WTC11 (cell line): Measurements from ENCODE around the gene WDR45. TPM values are rescaled to one million over a fixed set of nuclear protein-coding genes. Genes with fewer than 3 reads are reported as not detected.
"Not testable (repeated sequence)": the region's sequence is repeated elsewhere in the genome, so short reads cannot be mapped to it uniquely, and the experiment has no call there.

Experiments used
- ATAC-seq: fragments of 200-7000 bp; cut with Tn5 transposase; 2 replicates; pipeline ENCODE4 v1.10.0; 2021; ENCODE audit warnings: mild to moderate bottlenecking, moderate library complexity
- Bru-seq: library from RNA; stranded (reverse); fragments of 400-500 nt; gene quantifications from one replicate; lab custom pipeline; 2021; lab: Mats Ljungman, UMichigan
- CTCF ChIA-PET: fragments of 300-600 bp; sonication (Branson Sonifier 250); formaldehyde crosslinking; loops from one replicate; lab custom pipeline; 2021; ENCODE audit warnings: antibody characterized with exemption; lab: Charles Lee
- POLR2A ChIA-PET: fragments of 350-600 bp; sonication (Branson Sonifier 250); formaldehyde crosslinking; loops from one replicate; lab custom pipeline; 2021; ENCODE audit warnings: antibody characterized with exemption; lab: Charles Lee
- DNase-seq: peaks from one replicate; pipeline ENCODE4 v3.0.0; 2021; ENCODE audit warnings: low spot score
- H3K27ac Mint-ChIP-seq: 2 replicates; pipeline ENCODE4 v1.8.0; 2021; ENCODE audit warnings: mixed read lengths
- H3K27me3 Mint-ChIP-seq: 2 replicates; pipeline ENCODE4 v1.8.0; 2021; ENCODE audit warnings: low read depth, mild to moderate bottlenecking, moderate library complexity, mixed read lengths
- H3K36me3 Mint-ChIP-seq: 2 replicates; pipeline ENCODE4 v1.8.0; 2021; ENCODE audit warnings: mixed read lengths
- H3K4me1 Mint-ChIP-seq: 2 replicates; pipeline ENCODE4 v1.8.0; 2022; ENCODE audit warnings: mixed read lengths
- H3K4me3 Mint-ChIP-seq: 2 replicates; pipeline ENCODE4 v1.8.0; 2021; ENCODE audit warnings: mild to moderate bottlenecking, moderate library complexity, mixed read lengths
- H3K9me3 Mint-ChIP-seq: 2 replicates; pipeline ENCODE4 v1.8.0; 2021; ENCODE audit warnings: mixed read lengths
- ESRRA ChIP-seq: sonication (generic); formaldehyde crosslinking; IDR thresholded peaks from 2 replicates; pipeline ENCODE4 v1.8.1; 2022; ENCODE audit warnings: mild to moderate bottlenecking, missing genetic modification reagents, borderline replicate concordance
- FOXK1 ChIP-seq: sonication (generic); formaldehyde crosslinking; IDR thresholded peaks from 2 replicates; pipeline ENCODE4 v1.8.0; 2022; ENCODE audit warnings: mild to moderate bottlenecking, moderate library complexity, missing genetic modification reagents
- FOXP1 ChIP-seq: sonication (generic); formaldehyde crosslinking; IDR thresholded peaks from 2 replicates; pipeline ENCODE4 v1.8.0; 2022; ENCODE audit warnings: missing genetic modification reagents, mild to moderate bottlenecking, moderate library complexity, borderline replicate concordance
- GABPB1 ChIP-seq: sonication (generic); formaldehyde crosslinking; IDR thresholded peaks from 2 replicates; pipeline ENCODE4 v1.8.1; 2023; ENCODE audit warnings: mild to moderate bottlenecking, missing genetic modification reagents
- NFATC4 ChIP-seq: fragments of 250-450 bp; sonication (Bioruptor Pico); IDR thresholded peaks from 2 replicates; pipeline ENCODE4 v1.9.0; 2021; ENCODE audit warnings: mild to moderate bottlenecking
- NFE2L1 ChIP-seq: sonication (generic); formaldehyde crosslinking; IDR thresholded peaks from 2 replicates; pipeline ENCODE4 v1.8.1; 2023; ENCODE audit warnings: missing genetic modification reagents
- SP1 ChIP-seq: sonication (generic); formaldehyde crosslinking; conservative IDR thresholded peaks from 2 replicates; pipeline ENCODE4 v1.8.1; 2022; ENCODE audit warnings: missing genetic modification reagents
- ZNF219 ChIP-seq: sonication (generic); formaldehyde crosslinking; IDR thresholded peaks from 2 replicates; pipeline ENCODE4 v1.8.0; 2023; ENCODE audit warnings: missing genetic modification reagents, mild to moderate bottlenecking, borderline replicate concordance
- ZNF263 ChIP-seq: sonication (generic); formaldehyde crosslinking; IDR thresholded peaks from 2 replicates; pipeline ENCODE4 v1.8.1; 2022; ENCODE audit warnings: low read depth, mild to moderate bottlenecking, moderate library complexity, missing genetic modification reagents
- ZNF396 ChIP-seq: fragments of 250-450 bp; sonication (Bioruptor Pico); IDR thresholded peaks from 2 replicates; pipeline ENCODE4 v1.8.0; 2021; ENCODE audit warnings: mild to moderate bottlenecking, moderate library complexity, borderline replicate concordance
- ZNF671 ChIP-seq: fragments of 250-450 bp; sonication (Bioruptor Pico); IDR thresholded peaks from 2 replicates; pipeline ENCODE4 v1.8.0; 2021; ENCODE audit warnings: mild to moderate bottlenecking
- long read RNA-seq, 3 experiments: library from RNA in 1 of 3; library from capped mRNA in 1 of 3; library from polyadenylated mRNA in 1 of 3; unstranded in 2 of 3; stranded (forward) in 1 of 3; transcript quantifications; one replicate each; pipeline ENCODE4 v2.0.0, GENCODE V29; 2021
- total RNA-seq: library from RNA; stranded (reverse); gene quantifications from 3 replicates; pipeline ENCODE4 v1.2.3, GENCODE V29; 2021
- TF ChIP-seq, protein P1 (sequence below): sonication (generic); formaldehyde crosslinking; IDR thresholded peaks from 2 replicates; pipeline ENCODE4 v1.8.0; 2022; ENCODE audit warnings: mild to moderate bottlenecking, missing genetic modification reagents
- TF ChIP-seq, protein P2 (sequence below): fragments of 250-450 bp; sonication (Bioruptor Pico); IDR thresholded peaks from 2 replicates; pipeline ENCODE4 v1.8.0; 2021; ENCODE audit warnings: mild to moderate bottlenecking
- TF ChIP-seq, protein P3 (sequence below): sonication (generic); formaldehyde crosslinking; IDR thresholded peaks from 2 replicates; pipeline ENCODE4 v1.8.0; 2023; ENCODE audit warnings: mild to moderate bottlenecking, missing genetic modification reagents

The WDR45 gene
- total RNA-seq: 20.0 to 23.9 TPM (median 21.4 TPM) in 3 replicates
- Bru-seq, nascent RNA: percentile 45 among the genes with signal in this experiment
- long read RNA-seq, experiment 1, transcript WDR45-207 (11 exons, 1,639 nt): major isoform, 25 of 58 reads
- long read RNA-seq, experiment 1, transcript WDR45-224 (10 exons, 1,301 nt): minor isoform, 8 of 58 reads
- long read RNA-seq, experiment 1, partial matches to known transcripts: 0 of 58 reads
- long read RNA-seq, experiment 1, other reads (novel, unspliced or antisense): 21 of 58 reads
- long read RNA-seq, experiment 2, partial matches to known transcripts: 6 of 22 reads
- long read RNA-seq, experiment 2, other reads (novel, unspliced or antisense): 7 of 22 reads
- long read RNA-seq, experiment 3, transcript WDR45-224 (10 exons, 1,301 nt): minor isoform, 13 of 78 reads
- long read RNA-seq, experiment 3, transcript WDR45-207 (11 exons, 1,639 nt): major isoform, 39 of 78 reads
- long read RNA-seq, experiment 3, transcript WDR45-206 (11 exons, 1,381 nt): minor isoform, 7 of 78 reads
- long read RNA-seq, experiment 3, partial matches to known transcripts: 2 of 78 reads
- long read RNA-seq, experiment 3, other reads (novel, unspliced or antisense): 16 of 78 reads

DNA sequence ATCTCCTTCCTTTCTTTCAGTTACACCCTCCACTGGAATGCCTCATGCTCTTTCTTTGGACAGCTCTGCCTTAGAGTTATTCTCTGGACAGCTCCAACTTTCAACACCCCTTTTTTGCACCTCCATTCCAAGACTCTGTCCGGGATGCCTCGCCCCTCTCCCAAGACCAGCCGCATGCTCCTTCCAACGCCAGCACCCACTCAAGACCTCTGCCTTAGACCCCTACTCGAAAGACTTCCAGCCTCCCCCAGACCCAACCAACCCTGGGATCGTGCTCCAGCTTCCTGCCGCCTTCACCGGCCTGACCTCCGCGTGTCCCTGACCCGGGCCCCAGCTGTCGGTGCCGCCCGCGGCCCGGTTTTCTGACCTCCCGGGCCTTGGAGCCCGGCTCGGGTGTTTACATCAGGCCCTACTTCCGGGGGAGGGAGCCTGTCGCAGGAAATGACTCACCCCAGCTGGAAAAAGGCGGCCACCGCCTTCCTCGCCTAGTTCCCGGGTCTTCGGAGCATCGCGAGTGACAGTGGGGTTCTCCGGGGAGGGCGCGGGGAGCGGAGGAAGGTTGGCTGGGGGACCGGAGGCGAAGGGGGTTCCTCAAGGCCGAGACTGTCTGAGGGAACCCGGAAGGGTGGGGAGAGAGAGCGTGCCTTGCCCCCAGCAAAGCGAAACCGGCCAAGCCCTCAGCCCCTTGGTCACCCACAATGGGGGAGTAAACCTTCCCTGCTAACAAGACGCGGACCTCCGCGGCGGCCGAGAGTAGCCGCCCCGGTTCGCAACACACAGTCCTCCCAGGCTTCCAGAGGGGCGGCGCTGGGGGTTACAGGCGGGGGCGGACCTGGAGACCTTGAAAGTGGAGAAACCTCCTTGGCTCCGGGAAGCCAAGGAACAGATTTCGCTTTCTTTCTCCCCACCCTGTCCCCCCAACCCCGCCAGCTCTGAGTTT is at the start of gene WDR45:
WDR45 (minus strand) TSS at position 399 of the 940 bp plus-strand sequence. CDS start 1,792 bp downstream, outside the sequence.
- peaks cover 4% of the 10 kb centered on the region for H3K4me1 Mint-ChIP-seq
- no peaks in the 10 kb centered on the region for H3K36me3 Mint-ChIP-seq
- ChIA-PET CTCF (interaction anchor here (0.7 to 1.1 kb wide), 2 partner anchors 21 to 25 kb away, joined by 4 to 5 read pairs; no protein-coding TSS in a partner anchor), POLR2A (interaction anchor here (0.6 to 1.0 kb wide), 3 partner anchors 38 to 518 kb away, joined by 3 read pairs; no protein-coding TSS in a partner anchor)
- H3K27ac Mint-ChIP-seq: peak within 1 kb of the TSS; percentile 95
- DNase-seq (peak; percentile 44), ATAC-seq (peak; percentile 79)
- no peaks in the 10 kb centered on the region for H3K9me3 Mint-ChIP-seq
- H3K4me3 Mint-ChIP-seq: peak within 1 kb of the TSS; percentile 93
- peak; percentile 98 for TF ChIP-seq FOXK1
- TF ChIP-seq NFE2L1 (CRISPR knock-in tag): no peak
- no peak for TF ChIP-seq ZNF263 (CRISPR knock-in tag)
- no peak for TF ChIP-seq ZNF671 (CRISPR knock-in tag)
- TF ChIP-seq FOXP1 (CRISPR knock-in tag): 0 out of 2 replicates have a peak, but pooled peaks have one; percentile 59
- TF ChIP-seq SP1 (CRISPR knock-in tag): peak; percentile 36; the same call in 1 of the 2 replicates
- TF ChIP-seq, protein P1, sequence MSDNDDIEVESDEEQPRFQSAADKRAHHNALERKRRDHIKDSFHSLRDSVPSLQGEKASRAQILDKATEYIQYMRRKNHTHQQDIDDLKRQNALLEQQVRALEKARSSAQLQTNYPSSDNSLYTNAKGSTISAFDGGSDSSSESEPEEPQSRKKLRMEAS: peak; percentile 70
- TF ChIP-seq GABPB1 (CRISPR knock-in tag): peak; percentile 81
- TF ChIP-seq ZNF396: no peak
- H3K27me3 Mint-ChIP-seq: no peaks in the 10 kb centered on the region

DNA sequence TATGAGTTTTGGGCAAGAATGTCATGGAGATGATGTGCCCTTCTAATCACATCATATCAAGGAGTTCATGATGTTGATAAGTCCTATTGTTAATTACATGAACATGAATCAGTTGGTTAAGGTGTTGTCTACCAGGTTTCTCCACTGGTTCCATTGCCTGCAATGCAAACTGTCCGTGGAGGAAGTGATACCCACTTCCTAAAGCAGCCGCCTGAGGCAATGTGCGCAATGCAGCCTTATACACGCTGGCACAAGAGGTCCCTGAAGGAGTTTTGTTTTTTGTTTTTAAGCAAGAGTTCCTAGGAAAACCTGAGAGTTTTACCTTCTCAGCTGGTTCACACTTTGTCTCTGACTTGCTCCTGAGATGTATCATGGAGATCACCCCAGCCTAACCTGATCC is 49.7 kb upstream of the WDR45 start:
- H3K27ac Mint-ChIP-seq: no peak overlapping the region
- POLR2A ChIA-PET: no interaction called here
- no peaks in the 10 kb centered on the region for H3K36me3 Mint-ChIP-seq
- H3K27me3 Mint-ChIP-seq: 0 out of 2 replicates have a peak, but pooled peaks cover 2% of the 10 kb centered on the region
- H3K9me3 Mint-ChIP-seq: no peaks in the 10 kb centered on the region
- no peak overlapping the region for H3K4me3 Mint-ChIP-seq
- ATAC-seq: no peak
- CTCF ChIA-PET: no interaction called here
- DNase-seq: no peak
- TF ChIP-seq FOXP1 (CRISPR knock-in tag): no peak
- no peak for TF ChIP-seq ESRRA
- TF ChIP-seq, protein P2, sequence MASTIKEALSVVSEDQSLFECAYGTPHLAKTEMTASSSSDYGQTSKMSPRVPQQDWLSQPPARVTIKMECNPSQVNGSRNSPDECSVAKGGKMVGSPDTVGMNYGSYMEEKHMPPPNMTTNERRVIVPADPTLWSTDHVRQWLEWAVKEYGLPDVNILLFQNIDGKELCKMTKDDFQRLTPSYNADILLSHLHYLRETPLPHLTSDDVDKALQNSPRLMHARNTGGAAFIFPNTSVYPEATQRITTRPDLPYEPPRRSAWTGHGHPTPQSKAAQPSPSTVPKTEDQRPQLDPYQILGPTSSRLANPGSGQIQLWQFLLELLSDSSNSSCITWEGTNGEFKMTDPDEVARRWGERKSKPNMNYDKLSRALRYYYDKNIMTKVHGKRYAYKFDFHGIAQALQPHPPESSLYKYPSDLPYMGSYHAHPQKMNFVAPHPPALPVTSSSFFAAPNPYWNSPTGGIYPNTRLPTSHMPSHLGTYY (CRISPR knock-in tag): no peak
- no peak for TF ChIP-seq NFATC4 (CRISPR knock-in tag)
- TF ChIP-seq, all 79 proteins: peak for 0
- no peaks in the 10 kb centered on the region for H3K4me1 Mint-ChIP-seq

DNA sequence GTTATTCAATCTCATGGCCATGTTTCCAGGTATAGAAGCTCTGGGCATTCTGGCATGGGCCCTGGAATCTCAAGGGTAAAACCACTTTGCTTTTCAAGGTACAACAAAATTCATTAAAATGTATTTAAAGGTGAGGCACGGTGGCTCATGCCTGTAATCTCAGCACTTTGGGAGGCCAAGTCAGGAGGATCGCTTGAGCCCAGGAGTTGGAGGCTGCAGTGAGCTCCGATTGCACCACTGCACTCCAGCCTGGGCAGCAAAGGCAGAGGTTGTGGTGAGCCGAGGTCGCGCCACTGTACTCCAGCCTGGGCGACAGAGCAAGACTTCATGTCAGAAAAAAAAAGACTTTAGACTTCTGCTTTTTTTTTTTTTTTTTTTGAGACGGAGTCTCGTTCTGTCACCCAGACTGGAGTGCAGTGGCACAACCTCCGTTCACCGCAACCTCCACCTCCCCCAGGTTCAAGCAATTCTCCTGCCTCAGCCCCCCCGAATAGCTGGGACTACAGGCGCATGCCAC is 48.1 kb upstream of the WDR45 start:
- not testable (repeated sequence) for H3K9me3 Mint-ChIP-seq, ATAC-seq
- POLR2A ChIA-PET: interaction anchor here (0.6 kb wide), 1 partner anchor 50 kb away, joined by 3 read pairs; no protein-coding TSS in a partner anchor

DNA sequence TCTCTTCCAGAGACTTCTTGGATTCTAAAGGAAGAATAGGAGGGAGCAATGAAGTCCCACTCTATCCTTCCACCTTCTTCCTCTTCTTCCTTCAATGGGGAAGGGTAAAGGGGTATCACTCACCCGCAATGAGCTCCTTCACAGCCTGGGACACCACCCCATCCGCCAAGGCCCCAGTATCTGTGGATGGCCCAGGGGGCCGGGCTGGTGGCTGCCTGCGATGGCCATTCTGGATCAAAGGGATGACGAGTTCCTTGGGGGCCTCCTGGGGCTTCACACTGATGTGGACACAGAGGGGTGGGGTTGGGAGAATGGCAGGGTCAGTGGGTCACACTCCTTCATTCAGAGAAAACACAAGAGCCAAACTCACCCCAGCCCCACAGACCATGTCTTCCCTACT is 42.8 kb upstream of the WDR45 start:
- no peak for TF ChIP-seq NFATC4 (CRISPR knock-in tag)
- no peak for TF ChIP-seq ZNF219 (CRISPR knock-in tag)
- TF ChIP-seq, protein P3, sequence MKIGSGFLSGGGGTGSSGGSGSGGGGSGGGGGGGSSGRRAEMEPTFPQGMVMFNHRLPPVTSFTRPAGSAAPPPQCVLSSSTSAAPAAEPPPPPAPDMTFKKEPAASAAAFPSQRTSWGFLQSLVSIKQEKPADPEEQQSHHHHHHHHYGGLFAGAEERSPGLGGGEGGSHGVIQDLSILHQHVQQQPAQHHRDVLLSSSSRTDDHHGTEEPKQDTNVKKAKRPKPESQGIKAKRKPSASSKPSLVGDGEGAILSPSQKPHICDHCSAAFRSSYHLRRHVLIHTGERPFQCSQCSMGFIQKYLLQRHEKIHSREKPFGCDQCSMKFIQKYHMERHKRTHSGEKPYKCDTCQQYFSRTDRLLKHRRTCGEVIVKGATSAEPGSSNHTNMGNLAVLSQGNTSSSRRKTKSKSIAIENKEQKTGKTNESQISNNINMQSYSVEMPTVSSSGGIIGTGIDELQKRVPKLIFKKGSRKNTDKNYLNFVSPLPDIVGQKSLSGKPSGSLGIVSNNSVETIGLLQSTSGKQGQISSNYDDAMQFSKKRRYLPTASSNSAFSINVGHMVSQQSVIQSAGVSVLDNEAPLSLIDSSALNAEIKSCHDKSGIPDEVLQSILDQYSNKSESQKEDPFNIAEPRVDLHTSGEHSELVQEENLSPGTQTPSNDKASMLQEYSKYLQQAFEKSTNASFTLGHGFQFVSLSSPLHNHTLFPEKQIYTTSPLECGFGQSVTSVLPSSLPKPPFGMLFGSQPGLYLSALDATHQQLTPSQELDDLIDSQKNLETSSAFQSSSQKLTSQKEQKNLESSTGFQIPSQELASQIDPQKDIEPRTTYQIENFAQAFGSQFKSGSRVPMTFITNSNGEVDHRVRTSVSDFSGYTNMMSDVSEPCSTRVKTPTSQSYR (CRISPR knock-in tag): no peak
- TF ChIP-seq, all 79 proteins: peak for 0
- Mint-ChIP-seq H3K9me3 (no peaks in the 10 kb centered on the region), H3K27me3 (no peaks in the 10 kb centered on the region), H3K27ac (no peak overlapping the region), H3K4me3 (peak overlapping the region; percentile 97), H3K36me3 (peaks cover 17% of the 10 kb centered on the region), H3K4me1 (peaks cover 8% of the 10 kb centered on the region)
- CTCF ChIA-PET: no interaction called here
- DNase-seq: no peak
- no peak for ATAC-seq
- POLR2A ChIA-PET: no interaction called here

More for the DNA sequence above, 48.1 kb upstream of the WDR45 start:
- not testable (repeated sequence) for H3K4me3 Mint-ChIP-seq, H3K27ac Mint-ChIP-seq, H3K4me1 Mint-ChIP-seq, DNase-seq, H3K36me3 Mint-ChIP-seq, H3K27me3 Mint-ChIP-seq
- CTCF ChIA-PET: interaction anchor here (0.6 kb wide), 2 partner anchors 236 to 1386 kb away, joined by 3 to 4 read pairs; no protein-coding TSS in a partner anchor
